HepG2 (cell line): ENCODE measurements around the gene PTX4. TPM values are rescaled to one million over a fixed set of nuclear protein-coding genes. Genes with fewer than 3 reads are reported as not detected.

Experiments
- ARID2 ChIP-seq: sonication (generic); formaldehyde crosslinking; IDR thresholded peaks from 2 replicates; pipeline ENCODE4 v1.8.1; 2022; ENCODE audit warnings: mild to moderate bottlenecking, missing genetic modification reagents, borderline replicate concordance
- ELF1 ChIP-seq: sonication (generic); formaldehyde crosslinking; IDR thresholded peaks from 2 replicates; pipeline ENCODE4 v1.4.0; 2020; ENCODE audit warnings: missing genetic modification reagents
- HNRNPL ChIP-seq: fragments of 200-400 bp; formaldehyde crosslinking; IDR thresholded peaks from 2 replicates; pipeline ENCODE4 v1.6.1; 2017; ENCODE audit warnings: mild to moderate bottlenecking, low read depth, low read length
- HOXA7 ChIP-seq: sonication (generic); formaldehyde crosslinking; IDR thresholded peaks from 2 replicates; pipeline ENCODE4 v1.8.1; 2022; ENCODE audit warnings: mild to moderate bottlenecking, missing genetic modification reagents, moderate library complexity
- MAX ChIP-seq: IDR thresholded peaks from 2 replicates; pipeline ENCODE4 v1.6.1; 2012; ENCODE audit warnings: inconsistent platforms
- PAXIP1 ChIP-seq: sonication (generic); formaldehyde crosslinking; conservative IDR thresholded peaks from 2 replicates; pipeline ENCODE4 v1.4.0; 2020; ENCODE audit warnings: mild to moderate bottlenecking, missing genetic modification reagents, moderate library complexity
- PHF8 ChIP-seq: sonication (generic); formaldehyde crosslinking; IDR thresholded peaks from 2 replicates; pipeline ENCODE4 v1.5.0; 2020; ENCODE audit warnings: missing genetic modification reagents
- TAF1 ChIP-seq: sonication (generic); formaldehyde crosslinking; IDR thresholded peaks from 2 replicates; pipeline ENCODE4 v1.4.0; 2020; ENCODE audit warnings: missing genetic modification reagents
- ZBTB38 ChIP-seq: sonication (generic); formaldehyde crosslinking; IDR thresholded peaks from 2 replicates; pipeline ENCODE4 v1.5.1; 2020; ENCODE audit warnings: mild to moderate bottlenecking, missing genetic modification reagents
- ZNF280B ChIP-seq: sonication (generic); formaldehyde crosslinking; IDR thresholded peaks from 2 replicates; pipeline ENCODE4 v1.5.0; 2020; ENCODE audit warnings: missing genetic modification reagents, mild to moderate bottlenecking, borderline replicate concordance
- ZNF547 ChIP-seq: sonication (generic); formaldehyde crosslinking; IDR thresholded peaks from 2 replicates; pipeline ENCODE4 v1.5.1; 2020; ENCODE audit warnings: mild to moderate bottlenecking, missing genetic modification reagents
- ZNF574 ChIP-seq: sonication (generic); formaldehyde crosslinking; IDR thresholded peaks from 2 replicates; pipeline ENCODE4 v1.4.0; 2020; ENCODE audit warnings: missing genetic modification reagents
- ZNF687 ChIP-seq: sonication (generic); formaldehyde crosslinking; IDR thresholded peaks from 2 replicates; pipeline ENCODE4 v1.5.1; 2020; ENCODE audit warnings: mild to moderate bottlenecking, missing genetic modification reagents, moderate library complexity
- ZNF788 ChIP-seq: sonication (generic); formaldehyde crosslinking; IDR thresholded peaks from 2 replicates; pipeline ENCODE4 v1.5.0; 2020; ENCODE audit warnings: mild to moderate bottlenecking, missing genetic modification reagents, borderline replicate concordance
- ZSCAN25 ChIP-seq: sonication (generic); formaldehyde crosslinking; IDR thresholded peaks from 2 replicates; pipeline ENCODE4 v1.8.0; 2022; ENCODE audit warnings: mild to moderate bottlenecking, missing genetic modification reagents
- polyA plus RNA-seq, 8 experiments: library from polyadenylated mRNA; depleted of rRNA in 3 of 8; stranded (reverse) in 7 of 8; unstranded in 1 of 8; fragments of >200 nt; fragmentation: Illumina TruSeq in 4 of 8; extraction: Trizol in 4 of 8; gene quantifications; 2 replicates each; pipeline versions ENCODE4 v1.2.1 to v1.2.3, GENCODE V29; 2011 to 2016; ENCODE audit warnings: low read depth in 4 of 8, missing spikeins in 1 of 8, mixed read lengths in 1 of 8; ENCODE audit not compliant: insufficient read depth in 1 of 8
- total RNA-seq, 5 experiments: library from RNA; depleted of rRNA; stranded (reverse); fragments of >200 nt; fragmentation: Illumina TruSeq; extraction: Trizol; gene quantifications; 2 replicates each; pipeline ENCODE4 v1.2.3, GENCODE V29; 2016; ENCODE audit warnings: low read depth in 1 of 5

PTX4 gene
- total and polyA plus RNA-seq, 2 of the 13 experiments (the other 11 are each of a cell fraction or from before 2014, with no cell fraction given): 0.04 TPM; not detected in 1

- TF ChIP-seq ZNF574 (0 out of 2 replicates have a peak, but pooled peaks have one; percentile 16), ELF1 (no peak), HNRNPL (0 out of 2 replicates have a peak, but pooled peaks have one; percentile 40), ZNF788 (CRISPR knock-in tag) (no peak), ZSCAN25 (CRISPR knock-in tag) (peak; percentile 70; the same call in 1 of the 2 replicates), MAX (peak; percentile 39), ZNF280B (0 out of 2 replicates have a peak, but pooled peaks have one; percentile 27), PAXIP1 (no peak), HOXA7 (CRISPR knock-in tag) (no peak), TAF1 (peak; percentile 12; the same call in 1 of the 2 replicates), ARID2 (CRISPR knock-in tag) (no peak), ZBTB38 (peak; percentile 24; the same call in 1 of the 2 replicates), PHF8 (peak; percentile 25; the same call in 1 of the 2 replicates), ZNF547 (0 out of 2 replicates have a peak, but pooled peaks have one; percentile 66), ZNF687 (peak; percentile 57)
Observed at GRCh38 chr16:1439058-1439698, 49.6 kb downstream of the PTX4 start (continued).
